ENCODE data around the gene MISP. TPM values are rescaled to one million over a fixed set of nuclear protein-coding genes. Genes with fewer than 3 reads are reported as not detected.

Gene MISP
- total RNA-seq, 4 donors from 2014 or later, result 197 to 501 (median 402) TPM

DNA sequence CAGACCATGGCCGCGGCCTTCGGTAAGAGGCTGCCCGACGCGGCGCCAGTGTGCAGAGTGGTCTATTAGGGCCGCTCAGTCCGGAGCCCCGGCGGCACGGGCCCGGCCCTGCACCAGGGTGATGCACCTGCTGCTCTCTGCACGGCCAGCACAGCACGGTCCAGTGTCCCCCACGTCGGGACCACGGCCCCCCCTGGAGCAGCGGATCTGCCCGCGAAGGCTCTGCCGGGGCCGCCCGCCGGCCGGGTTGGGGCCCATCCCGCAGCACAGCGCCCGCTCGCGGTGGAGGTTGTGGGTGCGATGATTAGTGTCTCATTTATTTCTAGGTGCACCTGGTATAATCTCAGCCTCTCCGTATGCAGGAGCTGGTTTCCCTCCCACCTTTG lies 54.2 kb downstream of the MISP start:
- WGBS, 2 donors (ENCODE audit: low coverage in 1 of 2), result 95 to 100% methylated on average over 1 to 33 of the region's 33 CpGs

DNA sequence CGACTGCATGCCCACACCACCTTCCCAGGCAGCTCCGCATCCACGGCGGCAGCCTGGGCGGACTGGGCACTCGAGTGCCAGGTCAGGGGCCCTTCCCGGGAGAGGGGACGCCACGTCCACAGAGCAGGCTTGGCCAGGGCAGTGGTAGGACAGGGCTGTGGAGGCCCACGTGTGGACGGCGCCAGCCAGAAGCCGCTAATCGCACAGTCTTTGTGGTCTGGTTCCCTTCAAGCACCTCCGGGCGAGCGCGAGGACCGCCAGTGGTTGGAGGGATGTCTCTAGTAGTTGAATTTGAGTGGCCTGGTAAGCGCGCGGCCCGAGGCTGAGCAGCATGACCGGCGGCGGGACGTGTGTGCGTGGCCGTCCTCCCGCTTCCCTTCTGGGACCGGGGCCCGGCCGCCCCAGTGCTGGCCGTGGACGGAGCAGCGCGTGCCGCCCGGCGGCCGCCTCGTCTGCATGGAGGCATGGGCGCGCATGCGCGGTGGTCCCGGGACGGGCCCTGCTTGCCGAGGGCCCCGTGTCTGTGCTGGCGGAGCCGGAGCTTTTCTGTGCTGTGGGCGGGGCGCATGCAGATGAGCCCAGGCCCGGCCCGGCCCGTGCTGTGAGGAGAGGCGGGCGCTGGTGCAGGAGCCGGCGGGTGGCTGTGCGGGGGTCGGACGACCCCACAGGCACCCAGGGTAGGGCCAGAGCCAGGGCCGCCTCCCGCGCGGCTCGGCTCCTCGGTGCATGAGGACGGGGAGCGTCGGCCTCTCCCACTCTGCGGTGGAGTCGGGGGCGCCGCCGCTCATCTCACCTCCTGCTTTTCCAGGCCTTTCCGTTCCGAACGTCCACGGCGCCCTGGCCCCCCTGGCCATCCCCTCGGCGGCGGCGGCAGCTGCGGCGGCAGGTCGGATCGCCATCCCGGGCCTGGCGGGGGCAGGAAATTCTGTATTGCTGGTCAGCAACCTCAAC lies 55.0 kb downstream of the MISP start:
- peaks cover 0 to 73% (median 52%) of the 10 kb centered on the region in 4 donors for H3K36me3 ChIP-seq
- TF ChIP-seq POLR2AphosphoS5 (IDR thresholded peaks at IDR 0.05), result no peak
- no peak for TF ChIP-seq CTCF (IDR thresholded peaks at IDR 0.05)
- TF ChIP-seq EP300 (IDR thresholded peaks at IDR 0.05; ENCODE audit: low read depth), result no peak
- TF ChIP-seq POLR2A (IDR thresholded peaks at IDR 0.05), result no peak
- DNase-seq, result no peak
- in situ Hi-C loops (cut with MboI; ENCODE audit: low pct_ligation_motif_present in 1 of 4, low pct_unique_long_range_greater_than_20kb in 1 of 4, low sequenced_read_pairs in 3 of 4) (no loop called here), intact Hi-C loops (cut with DNase I; ENCODE audit: low total_unique reads) (no loop called here)
- H3K4me3 ChIP-seq, result no peak overlapping the region
- H3K9me3 ChIP-seq, result no peaks in the 10 kb centered on the region
- 93 to 96% methylated on average over 8 to 65 of the region's 93 CpGs for WGBS, 2 donors (ENCODE audit: low coverage in 1 of 2)
- no peaks in the 10 kb centered on the region for H3K27me3 ChIP-seq
- H3K27ac ChIP-seq, result no peak overlapping the region
- peaks cover 24 to 26% (median 25%) of the 10 kb centered on the region in 4 donors for H3K4me1 ChIP-seq

More for the DNA sequence above, 54.2 kb downstream of the MISP start:
- Histone ChIP-seq H3K4me1 (peaks cover 31 to 33% (median 32%) of the 10 kb centered on the region in 4 donors), H3K9me3 (no peaks in the 10 kb centered on the region), H3K36me3 (peaks cover 0 to 66% (median 47%) of the 10 kb centered on the region in 4 donors), H3K27me3 (no peaks in the 10 kb centered on the region), H3K4me3 (no peak overlapping the region), H3K27ac (no peak overlapping the region)
- TF ChIP-seq EP300 (IDR thresholded peaks at IDR 0.05; ENCODE audit: low read depth), result no peak
- TF ChIP-seq POLR2AphosphoS5 (IDR thresholded peaks at IDR 0.05), result no peak
- no peak for TF ChIP-seq POLR2A (IDR thresholded peaks at IDR 0.05)
- TF ChIP-seq CTCF (IDR thresholded peaks at IDR 0.05), result peak in 1 of 5 experiments; percentile 29
- intact Hi-C loops (cut with DNase I; ENCODE audit: low total_unique reads) (no loop called here), in situ Hi-C loops (cut with MboI; ENCODE audit: low pct_ligation_motif_present in 1 of 4, low pct_unique_long_range_greater_than_20kb in 1 of 4, low sequenced_read_pairs in 3 of 4) (no loop called here)
- no peak for DNase-seq

- Histone ChIP-seq H3K27me3 (no peaks in the 10 kb centered on the region), H3K4me3 (no peak overlapping the region), H3K9me3 (no peaks in the 10 kb centered on the region), H3K27ac (no peak overlapping the region), H3K36me3 (peaks cover 0 to 84% (median 58%) of the 10 kb centered on the region in 4 donors), H3K4me1 (peaks cover 13 to 15% (median 15%) of the 10 kb centered on the region in 4 donors)
- TF ChIP-seq EP300 (IDR thresholded peaks at IDR 0.05; ENCODE audit: low read depth) (no peak), POLR2AphosphoS5 (IDR thresholded peaks at IDR 0.05) (no peak), CTCF (IDR thresholded peaks at IDR 0.05) (no peak), POLR2A (IDR thresholded peaks at IDR 0.05) (no peak)
- 90% methylated on average over 34 of the region's 34 CpGs; no CpG with 5 or more reads in 1 of the 2 donors for WGBS, 2 donors (ENCODE audit: low coverage in 1 of 2)
- intact Hi-C loops (cut with DNase I; ENCODE audit: low total_unique reads), result no loop called here
- DNase-seq, result no peak
- in situ Hi-C loops (cut with MboI; ENCODE audit: low pct_ligation_motif_present in 1 of 4, low pct_unique_long_range_greater_than_20kb in 1 of 4, low sequenced_read_pairs in 3 of 4), result no loop called here
Observed at GRCh38 chr19:806815-807421, 56.0 kb downstream of the MISP start.

All from transverse colon (tissue), 4 donors.